ACC112 (cell line): Measurements from ENCODE around the gene PPIB.

Experiments
- H2AFZ ChIP-seq: fragments of 200-600 bp; sonication (generic); one replicate; pipeline ENCODE4 v1.6.0; 2017; ENCODE audit warnings: antibody characterized with exemption, low read length; ENCODE audit not compliant: unreplicated experiment
- H3K27ac ChIP-seq: fragments of 200-600 bp; sonication (generic); 2 replicates; pipeline ENCODE4 v1.5.1; 2014; ENCODE audit warnings: low read depth, mild to moderate bottlenecking, antibody characterized with exemption, low read length, moderate library complexity
- H3K27me3 ChIP-seq: fragments of 200-600 bp; sonication (generic); 2 replicates; pipeline ENCODE4 v1.6.1; 2014; ENCODE audit warnings: mild to moderate bottlenecking, antibody characterized with exemption, low read length, moderate library complexity, mixed read lengths; ENCODE audit not compliant: insufficient read depth
- H3K36me3 ChIP-seq: fragments of 200-600 bp; sonication (generic); 2 replicates; pipeline ENCODE4 v1.6.1; 2016; ENCODE audit warnings: mild to moderate bottlenecking, antibody characterized with exemption, low read length, moderate library complexity, mixed read lengths; ENCODE audit not compliant: insufficient read depth
- H3K4me1 ChIP-seq: fragments of 200-600 bp; sonication (generic); one replicate; pipeline ENCODE4 v1.6.1; 2016; ENCODE audit warnings: low read length, mixed read lengths; ENCODE audit not compliant: insufficient read depth, unreplicated experiment, control insufficient read depth
- H3K4me3 ChIP-seq: fragments of 200-600 bp; sonication (generic); 2 replicates; pipeline ENCODE4 v1.5.1; 2014; ENCODE audit warnings: mild to moderate bottlenecking, low read depth, low read length
- H3K79me2 ChIP-seq: fragments of 200-600 bp; sonication (generic); one replicate; pipeline ENCODE4 v1.6.0; 2016; ENCODE audit warnings: low read length; ENCODE audit not compliant: control insufficient read depth, unreplicated experiment, insufficient read depth

Gene PPIB

DNA sequence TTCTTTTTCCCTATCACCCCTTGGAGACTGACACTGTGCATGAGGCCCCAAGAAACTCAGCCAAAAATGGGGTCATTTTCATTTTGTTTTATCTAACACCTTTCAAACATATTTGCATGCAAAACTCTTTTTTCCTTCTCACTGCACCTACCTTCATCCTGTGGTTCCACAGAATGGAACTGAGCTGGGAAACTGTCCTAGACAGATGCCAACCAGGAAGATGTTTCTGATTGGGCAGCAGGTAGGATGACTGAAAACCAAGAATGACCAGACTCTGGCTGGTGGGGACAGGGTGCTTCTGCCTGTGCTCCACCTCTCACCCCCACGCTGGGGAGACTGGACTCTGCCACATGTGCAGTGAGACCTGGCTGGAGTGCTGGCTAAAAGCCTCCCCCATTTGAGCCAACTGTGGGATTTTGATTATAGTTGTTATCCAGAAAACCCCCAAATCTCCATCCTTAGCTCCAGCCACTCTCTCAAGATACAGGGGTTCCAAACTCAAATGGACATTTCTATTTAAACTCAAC, 5.2 kb downstream of the PPIB start:
- H3K27me3 ChIP-seq, result peaks cover 5% of the 10 kb centered on the region
- peaks cover 33% of the 10 kb centered on the region for H3K36me3 ChIP-seq
- no peak overlapping the region for H2AFZ ChIP-seq
- H3K4me3 ChIP-seq, result no peak overlapping the region
- no peak overlapping the region for H3K27ac ChIP-seq
- H3K4me1 ChIP-seq, result peaks cover 13% of the 10 kb centered on the region
- H3K79me2 ChIP-seq, result peaks cover 28% of the 10 kb centered on the region

DNA sequence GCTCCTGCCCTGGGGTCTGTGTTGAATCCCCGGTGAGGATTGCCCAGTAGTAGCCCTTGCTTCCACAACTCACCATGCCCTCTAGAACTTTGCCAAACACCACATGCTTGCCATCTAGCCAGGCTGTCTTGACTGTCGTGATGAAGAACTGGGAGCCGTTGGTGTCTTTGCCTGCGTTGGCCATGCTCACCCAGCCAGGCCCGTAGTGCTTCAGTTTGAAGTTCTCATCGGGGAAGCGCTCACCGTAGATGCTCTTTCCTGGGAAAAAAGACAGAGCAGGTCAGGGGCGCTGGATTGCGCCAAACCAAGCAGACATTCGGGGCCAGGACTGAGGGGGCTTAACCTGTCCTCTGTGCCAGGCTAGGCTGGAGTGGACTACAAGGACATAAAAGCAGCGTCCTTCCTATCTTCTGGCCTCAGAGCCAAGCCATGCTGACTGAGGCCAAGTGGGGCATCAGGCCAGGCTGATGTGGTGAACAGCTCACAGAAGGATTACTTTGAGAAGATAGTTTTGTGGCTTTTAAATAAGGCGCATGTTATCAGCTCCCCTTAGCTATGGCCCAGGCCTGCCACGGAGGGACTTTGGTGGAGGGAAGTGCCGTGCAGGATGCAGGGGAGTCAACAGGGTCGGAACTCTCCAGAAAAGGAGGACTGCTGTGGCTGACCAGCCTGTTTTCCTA, 6.0 kb downstream of the PPIB start:
- Histone ChIP-seq H3K4me3 (no peak overlapping the region), H3K27ac (no peak overlapping the region), H3K79me2 (peaks cover 20% of the 10 kb centered on the region), H3K36me3 (peaks cover 33% of the 10 kb centered on the region), H2AFZ (no peak overlapping the region), H3K4me1 (peaks cover 17% of the 10 kb centered on the region), H3K27me3 (peaks cover 13% of the 10 kb centered on the region)

DNA sequence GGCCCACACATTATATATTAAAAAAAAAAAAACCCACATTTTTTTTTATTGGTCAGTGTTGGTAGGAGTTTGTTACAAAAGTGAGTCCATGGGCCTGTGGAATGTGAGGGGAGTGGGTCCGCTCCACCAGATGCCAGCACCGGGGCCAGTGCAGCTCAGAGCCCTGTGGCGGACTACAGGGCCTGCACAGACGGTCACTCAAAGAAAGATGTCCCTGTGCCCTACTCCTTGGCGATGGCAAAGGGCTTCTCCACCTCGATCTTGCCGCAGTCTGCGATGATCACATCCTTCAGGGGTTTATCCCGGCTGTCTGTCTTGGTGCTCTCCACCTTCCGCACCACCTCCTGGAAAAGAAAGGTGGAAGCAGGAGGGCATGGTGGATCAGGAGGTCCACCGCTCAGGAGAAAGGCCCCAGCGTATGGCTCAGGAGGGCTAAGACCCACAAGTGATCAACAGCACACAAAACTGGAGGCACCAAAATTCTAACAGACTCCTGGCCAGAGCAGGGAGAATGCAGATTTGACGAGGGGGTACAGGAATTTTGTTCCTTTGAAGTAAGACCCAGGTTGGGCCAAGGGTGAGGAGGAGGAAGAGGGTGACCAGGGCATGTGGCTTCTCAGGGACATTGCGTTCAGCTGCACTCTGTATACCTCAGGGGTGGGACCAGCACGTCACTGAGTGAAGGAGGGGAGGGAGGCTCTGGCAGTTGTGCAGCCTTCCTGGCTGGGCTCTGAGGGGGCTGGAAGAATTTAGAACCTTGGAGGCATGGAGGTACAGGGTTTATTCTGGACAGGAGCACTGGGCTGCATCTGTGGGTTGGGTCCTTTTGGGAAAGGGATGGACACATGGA, 6.8 kb downstream of the PPIB start:
- Histone ChIP-seq H2AFZ (no peak overlapping the region), H3K4me3 (no peak overlapping the region), H3K27ac (no peak overlapping the region), H3K27me3 (peaks cover 19% of the 10 kb centered on the region), H3K79me2 (peaks cover 13% of the 10 kb centered on the region), H3K36me3 (peaks cover 33% of the 10 kb centered on the region), H3K4me1 (peaks cover 13% of the 10 kb centered on the region)

DNA sequence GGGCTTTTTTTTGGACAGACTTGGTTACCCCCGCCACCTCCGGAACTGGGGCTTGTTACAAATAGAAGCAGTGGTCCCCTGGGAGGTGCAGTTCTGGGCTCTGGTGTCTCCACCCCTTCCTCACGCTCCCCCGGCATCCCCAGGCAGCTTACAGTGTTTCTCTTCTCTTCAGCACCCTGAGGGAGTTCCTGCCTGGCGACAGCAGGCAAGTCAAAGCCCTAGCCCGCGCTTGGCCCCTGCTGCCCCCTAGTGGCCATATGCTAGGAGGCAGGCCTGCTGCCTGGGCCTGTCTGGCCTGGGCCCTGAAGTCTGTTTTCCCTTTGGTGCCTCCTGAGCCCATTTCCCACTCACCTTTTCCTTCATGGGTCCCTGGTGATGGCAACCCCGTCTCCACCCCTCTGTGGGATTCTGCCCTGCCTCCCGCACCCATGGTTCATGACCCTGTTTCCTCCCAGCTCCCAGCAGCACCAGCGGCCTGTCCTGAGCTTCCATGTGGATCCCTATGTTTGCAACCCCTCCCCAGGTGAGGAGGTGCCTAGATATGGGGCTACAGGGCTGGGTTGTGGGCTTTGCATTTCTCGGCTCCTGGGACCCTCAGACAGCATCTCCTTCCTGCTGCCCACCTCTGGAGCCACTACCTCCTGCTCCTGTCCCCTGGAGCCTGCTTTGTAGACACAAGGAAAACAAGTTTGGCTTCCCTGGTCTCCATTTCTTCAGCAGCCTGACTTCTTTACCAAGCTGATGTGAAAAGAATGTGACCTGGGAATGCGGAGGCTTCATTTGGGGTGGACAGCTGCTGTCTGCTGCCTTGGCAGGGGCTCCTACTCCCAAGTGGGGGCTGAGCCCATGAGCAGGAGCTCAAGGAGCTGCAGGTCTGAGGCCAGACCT, 9.1 kb downstream of the PPIB start:
- peaks cover 2% of the 10 kb centered on the region for H3K79me2 ChIP-seq
- H3K4me3 ChIP-seq, result no peak overlapping the region
- H3K4me1 ChIP-seq, result peaks cover 4% of the 10 kb centered on the region
- H3K36me3 ChIP-seq, result peaks cover 21% of the 10 kb centered on the region
- H2AFZ ChIP-seq, result no peak overlapping the region
- H3K27me3 ChIP-seq, result peaks cover 19% of the 10 kb centered on the region
- no peak overlapping the region for H3K27ac ChIP-seq

DNA sequence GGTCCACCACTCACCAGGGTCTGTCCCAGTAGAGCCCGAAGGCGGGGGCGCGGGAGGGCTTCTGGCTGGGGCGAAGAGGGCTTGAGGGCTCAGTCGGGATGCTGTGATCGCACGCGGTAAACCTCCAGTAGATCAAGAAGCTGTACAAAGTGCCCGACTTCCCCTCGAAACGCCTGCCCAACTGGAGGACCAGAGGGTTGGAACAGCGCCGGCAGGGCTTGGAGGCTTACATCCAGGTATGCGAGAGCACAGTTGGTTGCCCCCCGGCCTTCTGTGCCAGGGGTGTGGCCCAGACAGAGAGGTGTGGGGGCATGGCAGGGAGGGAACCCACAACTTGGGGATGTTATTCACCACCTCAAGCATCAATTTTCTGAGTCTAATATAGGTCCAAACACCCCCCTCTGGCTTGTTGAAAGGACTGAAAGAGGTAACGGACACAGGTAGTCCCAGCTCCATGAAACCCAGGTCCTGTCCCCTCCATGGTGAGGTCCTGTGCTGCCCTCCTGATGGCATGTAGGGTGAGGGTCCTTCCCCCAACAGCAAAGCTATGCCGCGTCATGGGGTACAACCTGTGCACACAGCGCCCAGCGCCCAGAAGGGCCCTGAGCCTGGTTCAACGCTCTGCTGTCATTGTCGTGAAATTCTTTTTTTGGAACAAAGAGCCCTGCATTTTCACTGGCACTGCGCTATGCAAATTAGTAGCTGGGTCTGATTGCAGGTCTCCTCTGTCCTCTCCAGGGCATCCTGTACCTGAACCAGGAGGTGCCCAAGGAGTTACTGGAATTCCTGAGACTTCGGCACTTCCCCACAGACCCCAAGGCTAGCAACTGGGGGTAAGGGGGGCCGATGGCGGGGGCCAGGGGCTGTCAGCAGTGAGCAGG, 10.1 kb downstream of the PPIB start:
- no peaks in the 10 kb centered on the region for H3K79me2 ChIP-seq
- H3K27ac ChIP-seq, result no peak overlapping the region
- H3K4me1 ChIP-seq, result peaks cover 4% of the 10 kb centered on the region
- H2AFZ ChIP-seq, result no peak overlapping the region
- H3K4me3 ChIP-seq, result peak overlapping the region; percentile 63
- H3K27me3 ChIP-seq, result peaks cover 19% of the 10 kb centered on the region
- peaks cover 13% of the 10 kb centered on the region for H3K36me3 ChIP-seq

DNA sequence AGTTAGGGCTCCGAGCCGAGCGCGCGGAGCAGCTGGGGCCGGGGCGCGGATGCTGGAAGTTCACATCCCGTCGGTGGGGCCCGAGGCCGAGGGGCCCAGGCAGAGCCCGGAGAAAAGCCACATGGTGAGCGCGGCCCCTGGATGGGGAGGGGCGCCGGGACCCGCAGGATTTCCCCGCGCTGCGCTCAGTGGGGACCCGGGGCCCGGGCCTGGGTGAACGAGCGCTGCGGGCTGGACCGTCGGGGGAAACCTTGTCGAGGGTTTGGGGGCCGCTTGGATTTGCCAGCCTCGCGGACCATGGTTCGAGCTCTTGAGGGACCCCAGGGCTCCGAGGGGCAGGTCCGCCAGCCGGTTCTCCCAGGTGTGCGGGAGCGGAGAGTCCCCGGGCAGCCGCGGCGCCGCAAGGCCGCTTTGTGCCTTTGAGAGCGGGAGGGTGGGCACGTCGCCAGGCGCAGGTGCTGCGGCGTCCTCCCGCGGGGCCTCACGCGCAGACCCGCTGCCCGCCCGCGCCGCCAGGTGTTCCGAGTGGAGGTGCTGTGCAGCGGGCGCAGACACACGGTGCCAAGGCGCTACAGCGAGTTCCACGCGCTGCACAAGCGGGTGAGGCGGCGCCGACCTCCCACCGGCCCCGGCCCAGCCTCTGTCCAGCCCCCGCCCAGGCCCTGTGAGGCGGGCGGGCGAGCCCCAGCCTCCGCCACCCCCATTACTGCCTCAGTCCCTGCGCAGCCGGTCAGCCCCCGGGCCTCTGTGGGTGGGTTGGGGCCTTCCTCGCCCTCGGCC, 10.9 kb downstream of the PPIB start, which contains the start of gene SNX22:
Gene SNX22, plus strand, starts transcription at position 5 of the 780 bp plus-strand sequence. Its CDS starts 45 bp downstream, at position 50.
- peak within 1 kb of the TSS; percentile 63 for H3K4me3 ChIP-seq
- peaks cover 4% of the 10 kb centered on the region for H3K4me1 ChIP-seq
- H3K27ac ChIP-seq, result no peak within 1 kb of the TSS
- H3K79me2 ChIP-seq, result no peaks in the 10 kb centered on the region
- peak within 1 kb of the TSS; percentile 54 for H2AFZ ChIP-seq
- peaks cover 19% of the 10 kb centered on the region for H3K27me3 ChIP-seq
- peaks cover 5% of the 10 kb centered on the region; the same call in 1 of the 2 replicates for H3K36me3 ChIP-seq

DNA sequence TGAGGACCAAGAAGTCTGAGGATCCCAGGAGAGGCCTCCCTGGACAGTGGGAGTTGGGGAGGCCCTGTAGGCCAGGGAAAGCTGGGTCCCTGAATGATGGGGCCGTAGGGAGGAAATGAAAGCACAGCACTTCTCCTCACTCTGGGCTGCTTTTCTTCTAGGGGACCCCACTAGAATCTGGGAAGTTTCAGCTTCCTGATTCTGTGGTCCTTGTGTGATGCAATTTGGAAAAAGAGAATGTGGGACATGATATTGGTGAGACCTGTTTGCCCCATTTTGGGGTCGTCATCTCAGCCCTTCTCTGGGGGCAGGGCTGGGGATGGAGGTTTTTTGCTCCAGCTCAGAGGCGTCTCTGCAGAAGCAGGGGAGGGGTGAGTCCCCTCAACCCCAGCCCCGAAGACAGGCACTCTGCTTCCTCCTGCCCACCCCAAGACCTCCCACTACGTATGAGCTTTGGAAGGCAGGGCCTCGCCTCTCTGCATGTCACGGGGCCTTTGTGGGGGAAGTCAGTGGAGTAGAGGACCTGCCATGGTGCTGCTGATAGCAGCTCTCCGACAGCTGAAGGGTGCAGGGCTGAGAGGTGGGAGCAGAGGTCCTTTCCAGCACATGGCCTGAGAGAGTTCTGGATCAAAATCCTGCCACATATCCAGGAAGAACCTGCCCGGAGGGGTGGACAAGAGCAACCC, 12.8 kb downstream of the PPIB start:
- Histone ChIP-seq H3K79me2 (no peaks in the 10 kb centered on the region), H3K4me3 (no peak overlapping the region), H3K4me1 (peaks cover 4% of the 10 kb centered on the region), H3K27me3 (peaks cover 19% of the 10 kb centered on the region), H3K27ac (no peak overlapping the region), H2AFZ (no peak overlapping the region), H3K36me3 (no peaks in the 10 kb centered on the region)

DNA sequence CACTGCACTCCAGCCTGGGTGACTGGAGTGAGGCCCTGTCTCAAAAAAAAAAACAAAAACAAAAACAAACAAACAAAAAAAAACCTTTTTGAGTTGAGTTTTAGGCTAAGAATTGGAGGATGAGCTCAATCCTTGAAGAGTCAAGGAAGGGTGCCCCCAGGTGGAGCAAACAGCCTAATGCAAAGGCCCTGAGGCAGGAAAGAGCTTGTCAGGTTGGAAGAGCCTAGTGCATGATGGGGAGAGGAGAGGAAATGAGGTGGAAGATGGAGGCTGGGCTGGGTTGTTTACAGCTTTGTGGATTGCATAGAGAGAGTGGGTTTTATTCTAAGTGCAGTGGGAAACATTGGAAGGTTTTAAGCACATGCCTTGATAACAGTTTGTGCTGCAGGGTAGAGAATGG, 13.4 kb downstream of the PPIB start:
- Histone ChIP-seq H3K4me3 (no peak overlapping the region), H3K79me2 (no peaks in the 10 kb centered on the region), H3K36me3 (no peaks in the 10 kb centered on the region), H3K27me3 (peaks cover 19% of the 10 kb centered on the region), H3K27ac (no peak overlapping the region), H2AFZ (no peak overlapping the region), H3K4me1 (peaks cover 4% of the 10 kb centered on the region)

DNA sequence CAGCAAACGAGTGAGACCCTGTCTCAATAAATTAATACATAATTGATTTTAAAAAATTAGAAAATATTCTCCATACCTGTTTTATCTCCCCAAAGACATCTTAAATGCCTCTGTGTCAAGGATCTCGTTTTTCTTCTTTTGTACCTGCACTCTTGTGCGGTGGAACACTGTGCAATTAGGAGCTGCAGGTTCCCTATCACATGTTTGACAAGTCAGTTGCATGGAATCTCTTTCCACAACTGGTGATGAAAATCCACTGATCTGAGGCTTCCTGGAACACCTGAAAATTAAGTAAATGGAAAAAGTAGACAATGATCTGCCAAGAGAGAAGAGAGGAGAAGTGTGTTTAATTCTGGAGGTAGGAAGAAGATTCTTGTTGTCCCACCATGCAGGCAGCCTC, 14.2 kb downstream of the PPIB start:
- Histone ChIP-seq H3K79me2 (no peaks in the 10 kb centered on the region), H3K4me1 (peaks cover 4% of the 10 kb centered on the region), H3K4me3 (no peak overlapping the region), H2AFZ (no peak overlapping the region), H3K27me3 (peaks cover 19% of the 10 kb centered on the region), H3K36me3 (no peaks in the 10 kb centered on the region), H3K27ac (no peak overlapping the region)
